Measurements from ENCODE around the gene BMP8A.
"Not testable (repeated sequence)": the region's sequence is repeated elsewhere in the genome, so short reads cannot be mapped to it uniquely, and the experiment has no call there.

BMP8A gene

GRCh38 chr1:39491146-39491921 lies at the start of gene BMP8A:
TSS of gene BMP8A (plus strand) at chr1:39491636. CDS start at chr1:39491992, 356 bp downstream.
- peak; percentile 87 for DNase-seq

GRCh38 chr1:39441797-39442196 lies 49.6 kb upstream of the BMP8A start:
- DNase-seq, result no peak

GRCh38 chr1:39445573-39445972 lies 45.9 kb upstream of the BMP8A start:
- DNase-seq, result no peak

- DNase-seq, result no peak
Measured at GRCh38 chr1:39446986-39447567, 44.4 kb upstream of the BMP8A start.

- DNase-seq, result not testable (repeated sequence)
Measured at GRCh38 chr1:39450041-39450440, 41.4 kb upstream of the BMP8A start.

- DNase-seq, result no peak
Measured at GRCh38 chr1:39450956-39451606, 40.4 kb upstream of the BMP8A start.

GRCh38 chr1:39452081-39452480 lies 39.4 kb upstream of the BMP8A start:
- no peak for DNase-seq

GRCh38 chr1:39452540-39452939 lies 38.9 kb upstream of the BMP8A start:
- DNase-seq, result no peak

- no peak for DNase-seq
Measured at GRCh38 chr1:39453603-39454002, 37.8 kb upstream of the BMP8A start.

GRCh38 chr1:39458991-39459390 lies 32.4 kb upstream of the BMP8A start:
- no peak for DNase-seq

GRCh38 chr1:39462074-39462473 lies 29.4 kb upstream of the BMP8A start:
- no peak for DNase-seq

GRCh38 chr1:39466413-39467107 lies 24.9 kb upstream of the BMP8A start:
- DNase-seq, result no peak

GRCh38 chr1:39467108-39467720 lies 24.2 kb upstream of the BMP8A start:
- not testable (repeated sequence) for DNase-seq

GRCh38 chr1:39469150-39469549 lies 22.3 kb upstream of the BMP8A start:
- no peak for DNase-seq

- DNase-seq, result no peak
Measured at GRCh38 chr1:39470040-39470439, 21.4 kb upstream of the BMP8A start.

GRCh38 chr1:39472826-39473225 lies 18.6 kb upstream of the BMP8A start:
- no peak for DNase-seq

- no peak for DNase-seq
Measured at GRCh38 chr1:39473324-39473723, 18.1 kb upstream of the BMP8A start.

- no peak for DNase-seq
Measured at GRCh38 chr1:39474810-39475209, 16.6 kb upstream of the BMP8A start.

- DNase-seq, result not testable (repeated sequence)
Measured at GRCh38 chr1:39475551-39475950, 15.9 kb upstream of the BMP8A start.

GRCh38 chr1:39478126-39478915 lies 13.1 kb upstream of the BMP8A start:
- DNase-seq, result no peak

- DNase-seq, result no peak
Measured at GRCh38 chr1:39481289-39481688, 10.1 kb upstream of the BMP8A start.

- DNase-seq, result no peak
Measured at GRCh38 chr1:39483276-39483675, 8.2 kb upstream of the BMP8A start.
